WTC11 (cell line): ENCODE data around the gene ACOXL. TPM values are rescaled to one million over a fixed set of nuclear protein-coding genes. Genes with fewer than 3 reads are reported as not detected.

Source experiments
- ATAC-seq: fragments of 200-7000 bp; cut with Tn5 transposase; 2 replicates; pipeline ENCODE4 v1.10.0; 2021; ENCODE audit warnings: mild to moderate bottlenecking, moderate library complexity
- CTCF ChIA-PET: fragments of 300-600 bp; sonication (Branson Sonifier 250); formaldehyde crosslinking; loops from one replicate; lab custom pipeline; 2021; ENCODE audit warnings: antibody characterized with exemption; lab: Charles Lee
- POLR2A ChIA-PET: fragments of 350-600 bp; sonication (Branson Sonifier 250); formaldehyde crosslinking; loops from one replicate; lab custom pipeline; 2021; ENCODE audit warnings: antibody characterized with exemption; lab: Charles Lee
- DNase-seq: peaks from one replicate; pipeline ENCODE4 v3.0.0; 2021; ENCODE audit warnings: low spot score
- H3K27ac Mint-ChIP-seq: 2 replicates; pipeline ENCODE4 v1.8.0; 2021; ENCODE audit warnings: mixed read lengths
- H3K27me3 Mint-ChIP-seq: 2 replicates; pipeline ENCODE4 v1.8.0; 2021; ENCODE audit warnings: low read depth, mild to moderate bottlenecking, moderate library complexity, mixed read lengths
- H3K36me3 Mint-ChIP-seq: 2 replicates; pipeline ENCODE4 v1.8.0; 2021; ENCODE audit warnings: mixed read lengths
- H3K4me1 Mint-ChIP-seq: 2 replicates; pipeline ENCODE4 v1.8.0; 2022; ENCODE audit warnings: mixed read lengths
- H3K4me3 Mint-ChIP-seq: 2 replicates; pipeline ENCODE4 v1.8.0; 2021; ENCODE audit warnings: mild to moderate bottlenecking, moderate library complexity, mixed read lengths
- H3K9me3 Mint-ChIP-seq: 2 replicates; pipeline ENCODE4 v1.8.0; 2021; ENCODE audit warnings: mixed read lengths
- AFF4 ChIP-seq: sonication (generic); formaldehyde crosslinking; IDR thresholded peaks from 2 replicates; pipeline ENCODE4 v1.8.1; 2023; ENCODE audit warnings: mild to moderate bottlenecking, missing genetic modification reagents, borderline replicate concordance
- ARID4B ChIP-seq: sonication (generic); formaldehyde crosslinking; IDR thresholded peaks from 2 replicates; pipeline ENCODE4 v1.8.0; 2023; ENCODE audit warnings: missing genetic modification reagents, mild to moderate bottlenecking, borderline replicate concordance
- ATF6 ChIP-seq: sonication (generic); formaldehyde crosslinking; IDR thresholded peaks from 2 replicates; pipeline ENCODE4 v1.8.1; 2023; ENCODE audit warnings: mild to moderate bottlenecking, missing genetic modification reagents
- CDX4 ChIP-seq: fragments of 250-450 bp; sonication (Bioruptor Pico); IDR thresholded peaks from 2 replicates; pipeline ENCODE4 v1.9.0; 2021; ENCODE audit warnings: moderate library complexity, mild to moderate bottlenecking, inconsistent platforms, borderline replicate concordance
- E2F4 ChIP-seq: sonication (generic); formaldehyde crosslinking; IDR thresholded peaks from 2 replicates; pipeline ENCODE4 v1.8.1; 2022; ENCODE audit warnings: low read depth, mild to moderate bottlenecking, moderate library complexity, missing genetic modification reagents, borderline replicate concordance
- ETV6 ChIP-seq: sonication (generic); formaldehyde crosslinking; IDR thresholded peaks from 2 replicates; pipeline ENCODE4 v1.8.1; 2022; ENCODE audit warnings: mild to moderate bottlenecking, missing genetic modification reagents
- IRF1 ChIP-seq: sonication (generic); formaldehyde crosslinking; IDR thresholded peaks from 2 replicates; pipeline ENCODE4 v1.8.0; 2023; ENCODE audit warnings: missing genetic modification reagents
- JUN ChIP-seq: sonication (generic); formaldehyde crosslinking; IDR thresholded peaks from 2 replicates; pipeline ENCODE4 v1.8.0; 2023; ENCODE audit warnings: mild to moderate bottlenecking, missing genetic modification reagents
- KAT7 ChIP-seq: sonication (generic); formaldehyde crosslinking; IDR thresholded peaks from 2 replicates; pipeline ENCODE4 v1.8.1; 2023; ENCODE audit warnings: missing genetic modification reagents, mild to moderate bottlenecking, borderline replicate concordance
- MXD4 ChIP-seq: fragments of 250-450 bp; sonication (Bioruptor Pico); IDR thresholded peaks from 2 replicates; pipeline ENCODE4 v1.8.0; 2021; ENCODE audit warnings: mild to moderate bottlenecking, moderate library complexity, borderline replicate concordance
- RORB ChIP-seq: fragments of 250-450 bp; sonication (Bioruptor Pico); IDR thresholded peaks from 2 replicates; pipeline ENCODE4 v1.9.0; 2021; ENCODE audit warnings: mild to moderate bottlenecking
- TEAD1 ChIP-seq: sonication (generic); formaldehyde crosslinking; IDR thresholded peaks from 2 replicates; pipeline ENCODE4 v1.8.0; 2022; ENCODE audit warnings: mild to moderate bottlenecking, missing genetic modification reagents
- TEAD4 ChIP-seq: sonication (generic); formaldehyde crosslinking; IDR thresholded peaks from 2 replicates; pipeline ENCODE4 v1.8.0; 2022; ENCODE audit warnings: mild to moderate bottlenecking, missing genetic modification reagents
- ZBTB43 ChIP-seq: sonication (generic); formaldehyde crosslinking; IDR thresholded peaks from 2 replicates; pipeline ENCODE4 v1.8.1; 2023; ENCODE audit warnings: mild to moderate bottlenecking, missing genetic modification reagents
- ZNF317 ChIP-seq: sonication (generic); formaldehyde crosslinking; IDR thresholded peaks from 2 replicates; pipeline ENCODE4 v1.8.1; 2023; ENCODE audit warnings: low read depth, mild to moderate bottlenecking, moderate library complexity, missing genetic modification reagents, borderline replicate concordance
- ZNF423 ChIP-seq: fragments of 250-450 bp; sonication (Bioruptor Pico); IDR thresholded peaks from 2 replicates; pipeline ENCODE4 v2.1.2; 2022; ENCODE audit warnings: mild to moderate bottlenecking, moderate library complexity
- total RNA-seq: library from RNA; stranded (reverse); gene quantifications from 3 replicates; pipeline ENCODE4 v1.2.3, GENCODE V29; 2021

Gene ACOXL
- total RNA-seq, 1 experiment from 2014 or later: 14.9 TPM

GRCh38 chr2:110877031-110877827, 144.9 kb downstream of the ACOXL start:
- no peaks in the 10 kb centered on the region for H3K27me3 Mint-ChIP-seq
- no peak overlapping the region for H3K4me3 Mint-ChIP-seq
- ChIA-PET POLR2A (no interaction called here), CTCF (interaction anchor here (0.5 to 2.3 kb wide), 16 partner anchors 8 to 1396 kb away, joined by 3 to 13 read pairs (median 4); no protein-coding TSS in a partner anchor)
- H3K27ac Mint-ChIP-seq: no peak overlapping the region
- peaks cover 12% of the 10 kb centered on the region for H3K36me3 Mint-ChIP-seq
- TF ChIP-seq CDX4 (CRISPR knock-in tag) (no peak), JUN (CRISPR knock-in tag) (no peak)
- H3K4me1 Mint-ChIP-seq: peaks cover 19% of the 10 kb centered on the region
- H3K9me3 Mint-ChIP-seq: peaks cover 10% of the 10 kb centered on the region
- DNase-seq: no peak
- no peak for ATAC-seq

GRCh38 chr2:110878150-110878549, 145.8 kb downstream of the ACOXL start:
- ATAC-seq (no peak), DNase-seq (no peak)
- CTCF ChIA-PET: interaction anchor here (1.3 kb wide), 1 partner anchor 9 kb away, joined by 4 read pairs; no protein-coding TSS in a partner anchor
- peaks cover 12% of the 10 kb centered on the region for H3K4me1 Mint-ChIP-seq
- no peak overlapping the region for H3K4me3 Mint-ChIP-seq
- H3K27me3 Mint-ChIP-seq: no peaks in the 10 kb centered on the region
- H3K9me3 Mint-ChIP-seq: peaks cover 10% of the 10 kb centered on the region
- no peak overlapping the region for H3K27ac Mint-ChIP-seq
- H3K36me3 Mint-ChIP-seq: peaks cover 12% of the 10 kb centered on the region
- POLR2A ChIA-PET: no interaction called here
- TF ChIP-seq ZNF317 (CRISPR knock-in tag): no peak
- TF ChIP-seq ZBTB43 (CRISPR knock-in tag): no peak
- TF ChIP-seq TEAD1: no peak

GRCh38 chr2:110881908-110882307, 149.5 kb downstream of the ACOXL start:
- no peak overlapping the region for H3K4me3 Mint-ChIP-seq
- no peak for ATAC-seq
- ChIA-PET CTCF (no interaction called here), POLR2A (no interaction called here)
- peaks cover 12% of the 10 kb centered on the region for H3K36me3 Mint-ChIP-seq
- H3K9me3 Mint-ChIP-seq: peaks cover 10% of the 10 kb centered on the region
- H3K27ac Mint-ChIP-seq: no peak overlapping the region
- DNase-seq: no peak
- peaks cover 4% of the 10 kb centered on the region for H3K4me1 Mint-ChIP-seq
- H3K27me3 Mint-ChIP-seq: no peaks in the 10 kb centered on the region
- TF ChIP-seq ETV6 (CRISPR knock-in tag) (no peak), TEAD4 (no peak), RORB (no peak), ATF6 (CRISPR knock-in tag) (no peak), ARID4B (CRISPR knock-in tag) (no peak), ZNF423 (CRISPR knock-in tag) (no peak), AFF4 (CRISPR knock-in tag) (no peak), MXD4 (CRISPR knock-in tag) (no peak), E2F4 (CRISPR knock-in tag) (no peak), IRF1 (CRISPR knock-in tag) (no peak), KAT7 (CRISPR knock-in tag) (no peak)
